ENCODE measurements around the gene SLC35G3. TPM values are rescaled to one million over a fixed set of nuclear protein-coding genes. Genes with fewer than 3 reads are reported as not detected.

Gene SLC35G3
- total and polyA plus RNA-seq, 2 of the 13 experiments (the other 11 are each of a cell fraction or from before 2014, with no cell fraction given), result not detected

DNA sequence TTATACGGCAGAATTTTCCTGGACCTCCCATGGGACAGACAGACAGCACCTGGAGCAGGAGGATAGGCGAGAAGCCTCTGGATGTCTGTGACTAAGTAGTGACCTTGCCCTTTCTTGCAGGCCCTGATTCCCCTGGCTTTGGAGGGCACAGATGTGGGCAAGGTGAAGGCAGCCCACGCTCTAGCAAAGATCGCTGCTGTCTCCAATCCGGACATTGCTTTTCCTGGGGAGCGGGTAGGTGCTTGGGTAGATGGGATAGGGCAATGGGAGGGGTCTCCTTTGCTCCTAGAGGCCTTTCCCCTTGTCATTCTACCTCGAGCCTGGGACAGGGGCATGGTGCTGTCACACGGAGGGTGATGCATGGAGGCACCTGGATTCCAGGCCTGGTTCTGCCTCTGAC lies 17.3 kb downstream of the SLC35G3 start:
- no peak for TF ChIP-seq RFX1 (IDR thresholded peaks at IDR 0.05)
- no peak for TF ChIP-seq KLF6 (CRISPR knock-in tag; IDR thresholded peaks at IDR 0.05)
- no peak for TF ChIP-seq MXI1 (IDR thresholded peaks at IDR 0.05; ENCODE audit: borderline replicate concordance, low read depth, low read length)
- no peak for TF ChIP-seq TARDBP (CRISPR knock-in tag; IDR thresholded peaks at IDR 0.05)
- TF ChIP-seq FOSL2 (CRISPR knock-in tag; IDR thresholded peaks at IDR 0.05), result no peak
- TF ChIP-seq TOE1 (CRISPR knock-in tag; IDR thresholded peaks at IDR 0.05), result no peak
- TF ChIP-seq SIX4 (CRISPR knock-in tag; IDR thresholded peaks at IDR 0.05), result no peak
- TF ChIP-seq ATF1 (CRISPR knock-in tag; IDR thresholded peaks at IDR 0.05), result no peak
- TF ChIP-seq STAG1 (CRISPR knock-in tag; IDR thresholded peaks at IDR 0.05), result no peak
- no peak for TF ChIP-seq ZNF549 (CRISPR knock-in tag; IDR thresholded peaks at IDR 0.05)
- no peak for TF ChIP-seq CHD2 (IDR thresholded peaks at IDR 0.05; ENCODE audit: low read depth, low read length)
- no peak for TF ChIP-seq FOXP1 (IDR thresholded peaks at IDR 0.05)
- TF ChIP-seq FOXP1 (CRISPR knock-in tag; IDR thresholded peaks at IDR 0.05), result no peak
- TF ChIP-seq KDM5A (IDR thresholded peaks at IDR 0.05; ENCODE audit: borderline replicate concordance, low read length), result no peak

More for the DNA sequence above, 17.3 kb downstream of the SLC35G3 start:
- FAIRE-seq (no peak), ATAC-seq (no peak), DNase-seq (ENCODE audit: low spot score) (no peak)
- POLR2A ChIA-PET, result no interaction called here
- in situ Hi-C loops (cut with HindIII; ENCODE audit: extremely low pct_ligation_motif_present, low pct_unique_long_range_greater_than_20kb), result loop anchor here (10.0 kb wide), 1 partner anchor 358 kb away; the partner anchor contains the start of gene SLFN12L
- Histone ChIP-seq H3K4me2 (ENCODE audit: low read depth, low read length) (no peak overlapping the region), H3K27ac (ENCODE audit: extremely low read length, insufficient read depth, low read length) (no peak overlapping the region), H3K36me3 (replicated peaks in 1 of 2; ENCODE audit: control insufficient read depth in 1 of 2, insufficient read depth in 2 of 2, low read length in 2 of 2) (no peaks in the 10 kb centered on the region), H3K4me1 (ENCODE audit: insufficient read depth, low read length) (no peaks in the 10 kb centered on the region), H2AFZ (ENCODE audit: low read length) (no peak overlapping the region), H3K9ac (ENCODE audit: insufficient read depth, low read depth, low read length) (no peak overlapping the region), H3K9me3 (ENCODE audit: low read length) (no peaks in the 10 kb centered on the region), H3K27me3 (ENCODE audit: control insufficient read depth in 1 of 2, insufficient read depth in 2 of 2, low read length in 2 of 2) (peaks cover 0 to 17% of the 10 kb centered on the region in 2 experiments; a peak in 1 of 5 replicates), H3K4me3 (replicated peaks in 1 of 3; ENCODE audit: insufficient read depth in 1 of 3, low read depth in 2 of 3, low read length in 3 of 3) (no peak overlapping the region), H4K20me1 (ENCODE audit: insufficient read depth, low read length) (no peaks in the 10 kb centered on the region), H3K79me2 (ENCODE audit: insufficient read depth, low read length) (no peaks in the 10 kb centered on the region)
- no TSS peak for BruUV-seq (replicated peaks)
- 7% methylated on average over 7 of the region's 8 CpGs for WGBS (ENCODE audit: low lambda C conversion rate)
- CTCF ChIA-PET (ENCODE audit: low intra/inter-chr PET ratio, low total read pairs), result no interaction called here
- intact Hi-C loops (cut with micrococcal nuclease; ENCODE audit: unreplicated experiment), result no loop called here
